Heart right ventricle (tissue), 16 donors: ENCODE data around the gene RIPK1. TPM values are rescaled to one million over a fixed set of nuclear protein-coding genes. Genes with fewer than 3 reads are reported as not detected.
"Not testable (repeated sequence)": the region's sequence is repeated elsewhere in the genome, so short reads cannot be mapped to it uniquely, and the experiment has no call there.

Source experiments
- ATAC-seq, 8 donors: fragments of 200-7000 bp; cut with Tn5 transposase; one replicate each; pipeline ENCODE4 v1.9.1; 2020; ENCODE audit warnings: mild to moderate bottlenecking in 8 of 8, moderate library complexity in 8 of 8, moderate number of reproducible peaks in 1 of 8
- DNase-seq, 2 donors: peaks; one replicate each; pipeline ENCODE4 v3.0.0-alpha.2; 2020
- H3K27ac ChIP-seq, 10 donors: fragments of 200-600 bp; sonication (generic) in 2 of 10; one replicate each; pipeline versions ENCODE4 v1.5.0 to v1.8.0; 2020 to 2022; ENCODE audit warnings: mild to moderate bottlenecking in 3 of 10
- H3K27me3 ChIP-seq, 7 donors: fragments of 200-600 bp; one replicate each; pipeline ENCODE4 v1.8.0; 2021 to 2022; ENCODE audit warnings: mild to moderate bottlenecking in 2 of 7
- H3K36me3 ChIP-seq, 9 donors: fragments of 200-600 bp; sonication (generic) in 1 of 9; one replicate each; pipeline versions ENCODE4 v1.5.0 to v1.8.0; 2020 to 2022; ENCODE audit warnings: mild to moderate bottlenecking in 2 of 9
- H3K4me1 ChIP-seq, 9 donors: fragments of 200-600 bp; sonication (generic) in 1 of 9; one replicate each; pipeline versions ENCODE4 v1.5.0 to v1.8.0; 2020 to 2022; ENCODE audit warnings: mild to moderate bottlenecking in 4 of 9
- H3K4me3 ChIP-seq, 10 donors: fragments of 200-600 bp; sonication (generic) in 2 of 10; one replicate each; pipeline versions ENCODE4 v1.5.0 to v1.8.0; 2020 to 2022; ENCODE audit warnings: mild to moderate bottlenecking in 7 of 10, moderate library complexity in 2 of 10
- H3K9me3 ChIP-seq, 11 donors: fragments of 200-600 bp in 10 of 11; sonication (generic) in 2 of 11; one replicate each; pipeline versions ENCODE4 v1.5.0 to v1.8.0; 2013 to 2022; ENCODE audit warnings: mild to moderate bottlenecking in 2 of 11, control low read depth in 1 of 11, moderate library complexity in 1 of 11
- WGBS, 2 donors: extraction: QIAGEN DNeasy Blood & Tissue Kit; methylation state at CpG; one replicate each; pipeline ENCODE4 v1.1.7; 2013; ENCODE audit warnings: inconsistent platforms in 1 of 2; 5-methylcytosine and 5-hydroxymethylcytosine counted together
- intact Hi-C, 10 donors: fragments of 100-400 bp; cut with DNase I; formaldehyde crosslinking; loops; one replicate each; pipeline versions ENCODE4 v1.11.1 to v1.14.2; 2022
- polyA plus RNA-seq, 2 donors: library from polyadenylated mRNA; stranded (reverse); fragments of 200-250 nt; gene quantifications; one replicate each; pipeline ENCODE4 v1.2.3, GENCODE V29; 2013
- total RNA-seq, 10 donors: library from RNA; stranded (reverse); fragmentation: NEBNext Ultra II Directional in 3 of 10; extraction: Animal tissue kit (Norgen Biotek cat#: 25700) in 3 of 10; gene quantifications; one replicate each; pipeline versions ENCODE4 v1.2.1 to v1.2.4, GENCODE V29; 2021 to 2023
- TF ChIP-seq, protein P1 (sequence below), 9 donors: fragments of 200-600 bp; sonication (generic) in 2 of 9; IDR thresholded peaks; one replicate each; pipeline versions ENCODE4 v1.5.0 to v1.8.0; 2021 to 2022; ENCODE audit warnings: antibody characterized with exemption in 9 of 9, mild to moderate bottlenecking in 5 of 9, moderate library complexity in 1 of 9
- donor health status: Arrhythmogenic right ventricular cardiomyopathy.
- donor health status: ischemic (EF 13 %, LVEDD 7.1; RV severe dilation, severe dysfunction).
- donor health status: healthy with polysubstance abuse.
- donor health status: DM: no; HTN: yes; CAD: no.
- donor health status: DM: no; HTN: no; CAD: no.
- donor health status: ischemic (EF 25% LVEDD 6.9; RV normal size, moderate dysfunction).
- donor health status: ischemic (EF 25% LVEDD 5.7; RV mildly dilated, moderate dysfunction).
- donor health status: healthy.
- donor health status: DM: yes; HTN: yes; CAD: no.
- donor health status: Ischemic cardiomyopathy.
- donor health status: ischemic (EF 35%, LVEDD 5.7; RV mildly dilated, moderate dysfunction).
- donor health status: nonischemic (EF 11% LVEDD 7.7; RV severe dilation, severe dysfunction).
- donor health status: DM: yes; HTN: yes; CAD: no.
- donor health status: PGD.
- donor health status: ischemic (EF 29% LVEDD 5.4; RV normal size, mild dysfunction).
- donor health status: nonischemic (EF 23%, LVEDD 6.1; RV moderate dilation, normal function).

RIPK1 gene
- total and polyA plus RNA-seq, 12 donors = 5.1 to 12.9 (median 6.4) TPM

DNA sequence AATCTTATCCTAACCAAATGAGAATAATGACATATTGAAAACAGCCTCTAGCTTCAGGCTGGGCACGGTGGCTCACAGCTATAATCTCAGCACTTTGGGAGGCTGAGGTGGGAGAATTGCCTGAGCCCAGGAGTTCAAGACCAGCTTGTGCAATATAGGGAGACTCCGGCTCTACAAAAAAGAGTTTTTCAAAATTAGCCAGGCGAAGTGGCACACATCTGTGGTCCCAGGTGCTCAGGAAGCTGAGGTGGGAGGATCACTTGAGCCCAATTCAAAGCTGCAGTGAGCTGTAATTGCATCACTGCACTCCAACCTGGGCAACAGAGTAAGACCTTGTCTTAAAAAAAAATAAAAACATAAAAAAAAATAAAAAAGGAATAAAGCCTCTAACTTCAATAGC is 84.4 kb downstream of the RIPK1 start:
- TF ChIP-seq, protein P1, sequence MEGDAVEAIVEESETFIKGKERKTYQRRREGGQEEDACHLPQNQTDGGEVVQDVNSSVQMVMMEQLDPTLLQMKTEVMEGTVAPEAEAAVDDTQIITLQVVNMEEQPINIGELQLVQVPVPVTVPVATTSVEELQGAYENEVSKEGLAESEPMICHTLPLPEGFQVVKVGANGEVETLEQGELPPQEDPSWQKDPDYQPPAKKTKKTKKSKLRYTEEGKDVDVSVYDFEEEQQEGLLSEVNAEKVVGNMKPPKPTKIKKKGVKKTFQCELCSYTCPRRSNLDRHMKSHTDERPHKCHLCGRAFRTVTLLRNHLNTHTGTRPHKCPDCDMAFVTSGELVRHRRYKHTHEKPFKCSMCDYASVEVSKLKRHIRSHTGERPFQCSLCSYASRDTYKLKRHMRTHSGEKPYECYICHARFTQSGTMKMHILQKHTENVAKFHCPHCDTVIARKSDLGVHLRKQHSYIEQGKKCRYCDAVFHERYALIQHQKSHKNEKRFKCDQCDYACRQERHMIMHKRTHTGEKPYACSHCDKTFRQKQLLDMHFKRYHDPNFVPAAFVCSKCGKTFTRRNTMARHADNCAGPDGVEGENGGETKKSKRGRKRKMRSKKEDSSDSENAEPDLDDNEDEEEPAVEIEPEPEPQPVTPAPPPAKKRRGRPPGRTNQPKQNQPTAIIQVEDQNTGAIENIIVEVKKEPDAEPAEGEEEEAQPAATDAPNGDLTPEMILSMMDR (IDR thresholded peaks at IDR 0.05) = no peak
- peaks cover 0 to 54% (median 7%) of the 10 kb centered on the region in 9 donors for H3K36me3 ChIP-seq
- DNase-seq (no peak), ATAC-seq (no peak)
- H3K4me1 ChIP-seq = peaks cover 0 to 11% (median 0%) of the 10 kb centered on the region in 9 donors
- no peaks in the 10 kb centered on the region for H3K27me3 ChIP-seq
- no peak overlapping the region for H3K4me3 ChIP-seq
- intact Hi-C loops = no loop called here
- H3K27ac ChIP-seq = no peak overlapping the region
- H3K9me3 ChIP-seq = peaks cover 0 to 4% (median 0%) of the 10 kb centered on the region in 11 donors
- 95% methylated on average over 3 of the region's 3 CpGs for WGBS, 2 donors

DNA sequence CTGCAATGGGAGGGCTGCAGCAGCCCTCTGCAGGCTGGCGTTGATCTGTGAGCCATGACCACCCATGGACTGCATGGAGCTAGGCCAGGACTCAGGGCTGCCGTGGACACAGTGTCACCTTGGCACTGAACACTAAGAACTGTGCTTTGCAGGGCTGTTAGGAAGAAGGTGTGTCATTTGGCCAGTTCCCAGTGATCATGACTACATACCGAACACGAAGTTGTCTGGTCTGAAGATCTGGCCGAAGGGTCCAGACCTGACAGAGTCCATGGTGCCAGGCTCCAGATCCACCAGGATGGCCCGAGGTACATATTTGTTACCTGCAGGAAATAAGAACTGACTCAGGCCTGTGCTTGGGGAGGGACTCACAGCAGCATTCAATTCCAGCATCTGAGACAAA is 87.1 kb downstream of the RIPK1 start:
- intact Hi-C loops = loop anchor here in 1 of 10 donors (5.0 kb wide), 1 partner anchor 97 kb away; no protein-coding TSS in a partner anchor
- H3K27me3 ChIP-seq = not testable (repeated sequence)
- peak in 2 of 8 donors; percentile 5 to 31 for ATAC-seq

DNA sequence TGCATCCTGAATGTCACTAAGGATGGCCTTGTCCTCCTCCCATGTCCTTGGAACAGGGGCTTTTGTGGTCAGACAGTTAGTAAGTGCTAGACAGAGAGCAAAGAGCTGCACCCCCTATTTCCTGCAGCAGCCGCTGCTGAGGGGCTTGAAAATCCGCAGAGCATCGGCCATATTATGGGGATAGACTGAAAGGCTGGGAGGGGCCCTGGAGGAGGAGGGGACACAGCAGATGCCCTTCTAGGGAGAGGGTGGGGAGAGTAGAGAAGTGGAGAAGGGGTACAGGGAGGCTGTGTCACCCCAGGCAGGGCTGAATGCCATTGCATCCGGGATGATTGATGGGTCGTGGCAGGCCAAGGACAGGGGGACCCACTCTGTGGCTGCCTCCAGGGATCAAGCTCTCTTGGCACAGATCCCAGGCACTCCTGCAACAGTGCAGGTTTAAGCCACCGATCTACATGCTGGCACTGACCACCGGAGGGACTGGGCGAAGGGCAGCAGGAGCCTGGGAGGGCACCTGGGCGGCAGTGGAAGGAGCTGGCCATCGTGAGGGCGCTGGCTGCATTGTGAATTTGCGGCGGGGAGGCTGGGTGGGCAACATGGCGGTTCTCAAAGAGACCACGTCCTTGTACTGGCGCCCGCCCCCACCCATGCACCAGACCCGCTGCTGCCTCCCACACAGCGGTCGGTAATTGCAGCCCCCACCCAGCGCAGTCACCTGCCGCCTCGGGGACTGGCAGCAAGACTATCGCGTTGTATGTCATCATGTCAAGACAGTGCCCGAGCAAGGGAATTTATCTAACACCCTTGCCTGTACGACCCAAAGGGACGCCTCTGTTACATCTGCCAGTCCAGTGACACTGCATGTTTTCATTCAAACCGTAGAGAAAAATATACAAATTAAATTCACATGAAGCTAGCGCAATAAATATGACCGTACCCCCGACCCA is 88.2 kb downstream of the RIPK1 start:
- peaks cover 0 to 29% (median 7%) of the 10 kb centered on the region in 9 donors for H3K36me3 ChIP-seq
- H3K4me3 ChIP-seq = peak overlapping the region; percentile 81 to 98 (median 88)
- H3K9me3 ChIP-seq, H3K27me3 ChIP-seq, DNase-seq: not testable (repeated sequence)
- ATAC-seq = peak in 7 of 8 donors; percentile 1 to 37 (median 12)
- H3K27ac ChIP-seq = peak overlapping the region in 9 of 10 donors; percentile 98 to 100 (median 99)
- H3K4me1 ChIP-seq = peaks cover 0 to 30% (median 0%) of the 10 kb centered on the region in 9 donors
- 6 to 9% methylated on average over 28 of the region's 32 CpGs for WGBS, 2 donors
- intact Hi-C loops = loop anchor here in 2 of 10 donors (2.0 to 5.0 kb wide), 2 partner anchors 30 to 96 kb away; no protein-coding TSS in a partner anchor

More for the DNA sequence above, 87.1 kb downstream of the RIPK1 start:
- Histone ChIP-seq H3K36me3 (peaks cover 0 to 29% (median 7%) of the 10 kb centered on the region in 9 donors), H3K4me1 (peaks cover 0 to 22% (median 0%) of the 10 kb centered on the region in 9 donors)
- DNase-seq, H3K4me3 ChIP-seq, H3K27ac ChIP-seq, H3K9me3 ChIP-seq: not testable (repeated sequence)
- 54 to 66% methylated on average over 6 of the region's 6 CpGs for WGBS, 2 donors

DNA sequence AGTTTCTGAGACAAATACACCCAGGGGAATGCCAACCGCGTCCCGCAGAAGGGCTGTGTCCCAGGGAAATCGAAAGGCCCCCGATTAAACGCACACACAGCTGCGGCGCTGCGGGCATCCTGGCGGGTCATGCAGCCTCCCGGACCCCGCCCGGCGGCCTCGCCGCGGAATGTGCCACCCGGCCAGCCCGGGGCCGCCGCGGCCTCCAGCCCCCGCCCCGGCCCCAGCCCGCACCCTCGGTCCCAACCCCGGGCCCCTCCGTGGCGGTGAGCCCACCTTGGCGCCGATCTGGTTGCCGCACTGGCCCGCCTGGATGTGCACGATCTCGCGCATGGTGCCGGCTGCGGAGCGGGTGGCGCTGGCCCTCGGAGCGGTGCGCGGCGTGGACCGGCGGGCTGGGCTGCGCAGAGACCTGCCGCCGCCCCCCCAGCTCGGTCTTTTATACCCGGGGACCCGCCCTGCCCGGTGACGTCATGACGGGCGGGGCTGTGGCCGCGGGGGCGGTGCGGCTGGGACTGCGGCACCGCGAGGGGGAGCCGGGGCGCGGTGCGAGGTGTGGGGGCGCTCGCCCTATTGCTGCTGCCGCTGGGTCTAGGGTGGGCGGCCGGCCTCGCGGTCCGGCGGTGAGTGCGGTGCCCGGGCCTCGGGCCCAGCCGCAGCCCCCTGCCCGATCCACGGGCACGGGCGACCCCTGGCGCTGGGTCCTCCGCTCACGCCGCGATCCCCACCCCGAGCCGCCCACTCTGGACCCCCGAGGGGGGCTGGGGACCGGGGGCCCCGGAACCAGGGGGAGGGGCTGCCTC is 89.0 kb downstream of the RIPK1 start, which contains the start of gene TUBB2A:
Gene TUBB2A, minus strand, starts transcription at position 414 of the 803 bp plus-strand sequence. Its CDS starts 81 bp downstream, at position 333.
- ATAC-seq = peak; percentile 87 to 95 (median 92)

More for the DNA sequence above, 89.0 kb downstream of the RIPK1 start, which contains the start of gene TUBB2A:
- TF ChIP-seq, protein P1 (IDR thresholded peaks at IDR 0.05) = peak in 8 of 9 donors; percentile 34 to 83 (median 67)
- no peaks in the 10 kb centered on the region for H3K9me3 ChIP-seq
- peaks cover 0 to 25% (median 6%) of the 10 kb centered on the region in 9 donors for H3K36me3 ChIP-seq
- no peaks in the 10 kb centered on the region for H3K27me3 ChIP-seq
- 0 to 1% methylated on average over 63 to 94 of the region's 95 CpGs for WGBS, 2 donors
- H3K4me1 ChIP-seq = peaks cover 0 to 35% (median 0%) of the 10 kb centered on the region in 9 donors
- peak within 1 kb of the TSS; percentile 81 to 98 (median 88) for H3K4me3 ChIP-seq
- peak within 1 kb of the TSS; percentile 93 to 100 (median 99) for H3K27ac ChIP-seq
- peak; percentile 84 to 90 for DNase-seq
- intact Hi-C loops = loop anchor here in 2 of 10 donors (2.0 to 5.0 kb wide), 2 partner anchors 31 to 95 kb away; no protein-coding TSS in a partner anchor
